Amygdala (tissue), 56 donors: ENCODE results near the gene TUSC2.

ENCODE experiments used
- DNase-seq, 56 donors: peaks; one replicate each; lab custom pipeline; 2025; lab: John Stamatoyannopoulos, UW

TUSC2 gene

GRCh38 chr3:50338965-50339364 is 10.9 kb upstream of the TUSC2 start:
- DNase-seq, result no peak

DNA sequence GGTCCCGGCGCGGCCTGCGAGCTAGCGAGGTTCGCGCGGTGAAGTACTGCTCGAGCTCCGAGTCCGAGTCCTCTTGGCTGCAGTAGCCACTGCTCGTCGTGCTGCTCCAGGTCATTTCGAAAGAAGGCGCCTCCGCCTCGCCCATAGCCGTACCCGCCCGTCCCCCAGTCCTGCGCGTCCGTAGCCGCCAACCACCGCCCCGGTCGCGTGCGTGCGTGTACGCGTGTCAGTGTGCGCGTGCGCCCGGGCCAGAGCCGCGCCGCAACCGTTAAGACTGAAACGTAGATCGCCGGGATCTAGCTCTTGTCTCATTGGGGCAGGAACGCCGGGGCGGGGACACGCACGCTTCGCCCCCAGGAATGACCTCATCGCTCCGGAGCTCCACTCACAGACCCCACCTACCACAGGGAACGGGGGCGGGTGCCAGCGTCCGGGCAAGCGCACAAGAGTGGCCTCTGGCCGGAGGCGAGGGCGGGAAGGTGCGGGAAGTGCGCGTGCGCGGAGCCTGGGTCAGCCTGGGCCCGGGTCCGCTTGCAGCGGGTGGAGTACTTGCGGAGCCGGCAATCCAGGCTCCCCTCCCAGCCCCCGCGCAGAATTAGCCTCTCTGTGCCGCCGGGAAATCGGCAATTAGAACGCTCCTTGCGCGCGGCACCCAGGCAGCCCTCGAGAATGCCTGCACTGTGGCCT is 9.3 kb upstream of the TUSC2 start:
- DNase-seq, result peak; percentile 30 to 99 (median 96)

DNA sequence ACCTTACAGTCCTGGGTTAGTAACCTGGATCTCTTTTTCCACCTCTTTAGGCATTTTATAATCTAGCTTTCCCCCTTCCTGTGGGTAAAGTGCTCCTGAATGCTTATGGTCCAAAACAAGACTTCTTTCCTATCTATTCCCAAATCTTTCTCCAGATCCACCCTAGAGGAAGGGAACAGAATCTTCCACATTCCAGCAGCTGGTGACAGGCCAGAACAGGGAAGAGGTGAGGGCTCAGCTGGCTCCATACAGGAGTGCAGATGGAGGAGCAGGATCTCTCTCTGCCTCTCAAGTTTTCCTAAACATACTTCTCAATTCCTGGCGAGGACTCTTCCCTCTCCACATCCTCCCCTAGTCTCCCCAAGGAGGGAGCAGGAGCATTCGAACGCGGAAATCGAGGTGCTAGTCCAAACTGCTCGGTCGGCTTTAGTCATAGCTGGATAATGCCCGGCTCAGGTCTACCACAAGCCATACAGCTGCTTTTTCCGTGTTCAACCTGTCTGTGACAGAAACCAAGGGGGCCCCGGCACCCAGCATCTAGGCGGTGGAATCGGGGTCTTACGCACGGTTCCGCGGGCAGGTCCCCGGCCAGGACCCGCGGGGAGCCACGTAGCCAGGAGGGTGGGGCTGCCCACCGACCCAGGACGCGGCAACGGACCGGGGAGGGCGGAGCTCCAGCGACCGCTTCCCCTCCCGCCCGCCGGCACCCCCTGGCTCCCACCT is 8.6 kb upstream of the TUSC2 start:
- DNase-seq, result no peak

DNA sequence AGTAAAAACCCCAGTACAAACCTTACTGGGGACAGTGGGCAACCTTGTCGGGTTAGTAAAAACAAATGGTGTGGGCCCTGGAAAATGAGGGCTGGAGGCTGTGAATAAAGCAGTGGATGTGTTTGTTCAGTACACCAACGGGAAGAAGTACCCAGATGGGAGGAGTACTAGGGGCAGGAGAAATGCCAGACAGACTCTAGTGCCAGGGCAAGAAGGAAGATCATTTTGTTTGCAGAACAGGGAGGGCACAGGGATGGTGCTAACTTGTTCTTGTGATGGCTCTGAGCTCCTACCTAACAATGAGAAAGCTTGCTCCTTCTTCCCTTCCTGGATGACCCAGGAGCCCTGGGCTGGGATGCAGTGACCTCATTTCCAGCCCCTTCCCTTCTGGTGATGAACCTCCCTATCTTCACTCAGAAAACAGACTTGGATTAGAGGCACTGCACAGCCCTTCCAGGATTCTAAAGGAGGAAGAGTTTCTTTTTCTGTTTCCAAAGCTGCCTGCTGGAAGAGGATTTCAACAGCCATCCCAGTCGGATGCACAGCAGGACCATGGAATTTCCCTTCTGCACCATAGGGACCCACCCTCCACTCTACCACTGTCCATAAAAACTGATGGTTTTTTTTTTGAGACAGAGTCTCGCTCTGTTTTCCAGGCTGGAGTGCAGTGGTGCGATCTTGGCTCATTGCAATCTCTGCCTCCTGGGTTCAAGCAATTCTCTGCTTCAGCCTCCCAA is 6.5 kb upstream of the TUSC2 start:
- no peak for DNase-seq

DNA sequence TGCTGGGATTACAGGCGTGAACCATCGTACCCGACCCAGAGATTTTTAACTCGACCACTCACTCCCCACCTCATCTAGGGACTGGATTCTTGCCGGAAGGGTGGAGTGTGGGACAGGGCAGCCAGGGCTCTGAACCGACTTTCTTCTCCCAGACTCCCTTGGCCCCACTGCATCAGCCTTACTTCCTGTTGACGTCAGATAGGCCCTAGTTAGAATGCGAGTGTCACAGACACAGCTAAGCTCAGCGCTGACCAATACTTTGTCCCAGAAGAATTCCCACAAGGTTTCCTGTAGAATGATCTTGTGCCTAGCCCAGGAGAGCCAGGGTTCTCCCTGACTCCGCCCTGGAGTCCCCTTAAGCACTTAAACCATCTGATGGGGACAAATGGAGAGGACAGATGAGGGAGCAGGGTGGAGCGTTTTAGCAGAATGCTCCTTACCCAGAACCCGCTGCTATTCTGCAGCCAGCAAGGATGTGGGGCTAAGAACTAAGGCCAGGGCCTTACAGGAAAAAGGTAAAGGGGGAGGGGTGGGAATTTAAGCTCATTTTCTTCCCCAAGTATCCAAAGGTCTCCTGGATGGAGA is 5.8 kb upstream of the TUSC2 start:
- DNase-seq, result no peak

- no peak for DNase-seq
These were observed 3.4 kb upstream of the TUSC2 start for GRCh38 chr3:50331364-50331907.

DNA sequence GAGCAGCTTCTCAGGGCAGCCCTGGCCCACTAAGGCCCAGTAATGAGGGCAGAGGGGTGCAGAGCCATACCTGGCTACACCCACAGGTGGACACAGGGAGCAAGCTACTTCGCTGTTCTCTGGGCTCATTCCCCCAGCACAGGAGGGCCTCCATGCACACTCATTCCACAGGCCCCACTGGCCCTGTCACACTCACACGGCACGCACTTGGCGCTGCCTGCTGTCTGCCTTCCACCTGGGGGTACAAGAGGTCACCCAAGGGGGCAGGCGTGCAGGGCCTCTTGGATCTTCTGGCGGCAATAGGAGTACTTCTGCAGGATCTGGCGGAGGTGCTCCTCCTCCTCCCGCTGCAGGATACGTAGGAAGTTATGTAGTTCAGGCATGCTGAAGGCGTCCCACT is 2.3 kb upstream of the TUSC2 start:
- DNase-seq, result no peak

GRCh38 chr3:50327129-50327528 is 894 bp downstream of the TUSC2 start:
- no peak for DNase-seq

DNA sequence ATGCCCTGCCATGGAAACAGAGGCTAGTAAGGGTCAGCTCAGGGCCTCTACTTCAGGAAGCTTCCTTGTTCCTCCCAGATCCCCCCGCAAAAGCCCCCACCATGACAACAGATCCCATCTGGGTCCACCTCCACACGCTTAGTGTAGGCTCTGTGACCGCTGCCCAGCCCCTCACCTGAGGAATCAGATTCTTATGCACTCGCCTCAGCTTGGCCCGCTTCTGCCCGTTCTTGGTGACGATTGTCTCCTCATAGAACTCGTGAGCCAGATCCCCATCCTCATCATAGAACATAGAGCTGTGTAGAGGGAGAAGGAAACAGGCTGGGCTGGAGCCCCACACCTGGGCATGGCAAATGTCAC is 1.9 kb downstream of the TUSC2 start:
- DNase-seq, result no peak

DNA sequence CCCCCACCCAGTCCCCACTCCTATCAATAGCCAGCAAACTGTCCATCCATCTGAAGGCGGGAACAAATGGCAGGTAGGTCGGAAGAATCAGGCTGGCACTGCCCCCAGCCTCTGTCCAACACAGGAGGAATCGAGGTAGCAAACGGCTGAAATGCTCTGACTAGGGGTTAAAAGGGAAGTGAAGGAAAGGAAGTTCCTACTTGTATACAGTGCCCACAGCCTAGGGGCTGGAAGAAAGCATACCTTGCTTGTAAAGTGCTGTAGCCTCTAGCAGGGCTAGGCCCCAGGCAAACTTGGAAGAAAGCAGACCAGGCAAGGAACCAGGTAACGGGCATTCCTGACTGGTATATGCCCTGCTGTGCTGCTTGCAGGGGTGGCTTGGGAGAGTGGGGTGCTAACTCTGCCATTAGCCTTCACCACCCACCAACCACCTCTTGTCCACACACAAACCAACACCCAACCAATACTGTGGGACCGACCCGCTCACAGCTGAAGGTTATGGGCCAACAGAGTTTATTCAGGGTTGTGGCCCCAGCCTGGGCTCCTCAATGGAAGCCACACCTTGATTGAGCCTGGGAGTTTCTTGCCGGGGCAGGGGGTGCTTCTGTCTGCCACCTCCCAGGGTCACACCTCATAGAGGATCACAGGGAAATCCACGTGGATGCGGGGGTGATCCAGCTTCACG is 2.4 kb downstream of the TUSC2 start:
- DNase-seq, result no peak

DNA sequence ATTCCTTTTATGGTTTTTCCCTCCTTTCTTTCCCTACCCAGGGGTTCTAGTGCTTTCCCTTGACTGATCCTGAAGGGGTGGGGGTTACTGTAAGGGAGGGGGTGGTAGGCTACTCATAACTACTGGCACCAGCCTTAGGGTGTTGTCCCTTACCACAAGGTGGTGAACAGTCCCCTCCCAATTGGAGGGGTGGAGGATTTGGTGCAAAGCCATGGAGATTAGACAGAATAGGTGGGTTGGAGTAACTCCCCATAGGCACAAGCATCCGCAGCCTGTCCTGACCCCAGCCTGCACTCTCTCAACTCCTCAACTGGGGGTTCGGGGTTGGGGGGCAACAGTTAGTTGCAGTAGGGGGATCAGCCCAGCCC is 2.9 kb downstream of the TUSC2 start:
- DNase-seq, result no peak

DNA sequence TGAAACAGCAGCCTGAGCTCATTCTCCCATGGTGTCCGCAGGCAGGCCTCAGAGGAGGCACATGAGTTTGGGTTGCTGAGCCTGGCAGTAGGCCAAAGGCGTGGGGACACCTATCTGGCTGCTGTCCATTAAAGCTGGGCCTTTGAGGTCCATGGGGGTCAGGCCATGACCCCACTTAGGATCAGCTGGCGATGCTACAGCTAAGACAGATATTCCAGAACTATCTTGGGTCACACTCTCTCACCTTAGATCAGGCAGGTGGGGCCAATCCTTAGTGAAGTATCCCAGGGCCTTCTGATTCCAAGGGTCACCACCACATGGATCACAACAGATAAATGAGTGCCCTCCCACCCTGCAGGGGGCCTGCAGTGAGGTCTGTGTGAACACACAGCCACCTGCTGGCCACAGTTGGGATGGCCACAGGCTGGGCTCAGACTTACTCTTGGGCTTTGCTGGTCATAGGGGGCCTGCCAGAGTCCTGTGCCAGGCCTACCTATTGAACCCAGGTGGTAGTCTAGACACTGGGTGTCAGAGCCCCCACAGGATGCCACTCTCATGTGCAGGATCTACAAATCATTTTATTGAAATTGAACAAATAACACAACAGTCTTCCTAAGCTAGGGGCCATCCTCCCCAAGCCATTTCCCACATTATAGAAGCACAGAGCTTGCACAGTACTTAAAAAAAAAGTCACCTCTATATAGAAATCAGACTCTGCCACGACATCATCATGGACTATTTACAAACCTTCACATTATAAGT is 3.5 kb downstream of the TUSC2 start:
- peak in 42 of 56 donors; percentile 9 to 78 (median 42) for DNase-seq

- DNase-seq, result no peak
These were observed 4.3 kb downstream of the TUSC2 start for GRCh38 chr3:50323614-50324199.

- DNase-seq, result peak in 3 of 56 donors; percentile 11 to 26 (median 23)
These were observed 4.9 kb downstream of the TUSC2 start for GRCh38 chr3:50323092-50323600.

GRCh38 chr3:50322386-50323091 is 5.5 kb downstream of the TUSC2 start, which contains the start of gene HYAL2:
TSS of gene HYAL2 (minus strand) at chr3:50322745. CDS start at chr3:50320489, 2,256 bp downstream.
- DNase-seq, result no peak

GRCh38 chr3:50322115-50322385 is 6.0 kb downstream of the TUSC2 start:
- no peak for DNase-seq

DNA sequence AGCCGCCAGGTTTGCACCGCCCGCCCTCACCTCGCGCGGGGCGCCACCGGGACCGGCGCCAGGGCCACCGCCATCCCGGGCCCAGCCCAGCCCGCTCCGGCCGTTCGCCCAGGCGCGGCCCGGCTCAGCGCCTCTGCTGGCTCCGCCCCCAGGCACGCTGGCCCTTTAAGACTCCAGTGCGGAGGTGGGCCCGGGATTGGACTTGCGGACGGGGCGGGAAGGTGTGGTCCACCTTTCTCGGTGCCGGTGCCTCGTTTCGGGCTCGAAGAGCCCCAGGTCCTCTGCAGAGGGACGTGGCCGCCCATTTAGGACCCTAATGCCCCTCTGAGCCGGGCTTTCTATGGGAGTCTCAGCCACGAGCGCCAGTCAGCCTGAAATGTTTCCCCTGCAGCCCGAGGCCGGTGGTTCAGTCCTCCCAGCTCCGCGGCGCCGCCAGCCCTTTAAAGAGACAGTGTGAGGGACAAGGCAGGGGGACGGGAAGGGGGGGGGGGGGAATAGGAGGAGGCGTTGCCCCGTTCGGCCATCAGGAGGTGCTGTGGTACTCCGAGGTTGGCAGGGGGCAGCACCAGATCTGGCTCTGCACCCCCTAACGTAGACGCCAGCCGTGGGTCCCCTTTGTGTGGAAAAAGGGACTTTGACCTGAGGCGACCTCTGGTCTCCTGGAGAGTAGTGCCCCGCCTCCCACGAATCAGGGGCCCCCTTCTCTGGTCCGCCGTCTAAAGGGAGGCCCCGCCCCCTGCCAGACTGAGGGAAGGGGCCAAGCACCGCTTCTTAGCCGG is 6.5 kb downstream of the TUSC2 start:
- peak; percentile 63 to 96 (median 90) for DNase-seq

DNA sequence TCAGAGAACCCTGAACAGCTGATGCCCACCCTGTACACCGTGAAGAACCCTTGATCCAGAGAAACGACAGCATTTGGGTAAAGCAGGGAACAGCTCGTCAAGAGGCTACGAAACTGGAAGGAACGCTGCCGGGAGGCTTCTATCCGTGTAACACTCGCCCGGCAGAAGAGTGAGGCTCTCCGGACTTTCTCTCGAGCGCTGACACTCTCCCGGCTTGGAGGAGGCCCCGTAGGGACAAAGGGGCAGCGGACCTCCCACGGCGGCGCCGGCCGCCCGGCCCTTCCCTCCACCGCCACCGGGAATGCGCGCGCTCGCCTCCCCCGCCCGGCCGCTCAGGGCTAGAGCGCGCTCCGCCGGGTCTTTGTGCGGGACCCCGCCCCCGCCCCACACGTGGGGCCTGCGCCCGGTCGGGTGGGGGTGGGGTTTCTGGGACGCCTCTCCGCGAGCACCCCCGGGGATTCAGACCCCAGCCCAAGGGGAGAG is 7.1 kb downstream of the TUSC2 start:
- DNase-seq, result peak in 51 of 56 donors; percentile 32 to 96 (median 85)
